Spleen (tissue), 7 donors: Measurements from ENCODE around the gene LCN2.

Source experiments
- CTCF ChIP-seq, 11 experiments: fragments of 200-600 bp in 7 of 11; fragments of 450-650 bp in 4 of 11; sonication (generic) in 4 of 11; IDR thresholded peaks in 8 of 11; conservative IDR thresholded peaks in 3 of 11; 1 replicate in 7 of 11; 2 replicates in 4 of 11; pipeline versions ENCODE4 v1.4.0 to v1.8.0; 2016 to 2021; ENCODE audit warnings: antibody characterized with exemption in 11 of 11, inconsistent platforms in 4 of 11, mild to moderate bottlenecking in 1 of 11
- POLR2AphosphoS5 ChIP-seq, 3 donors: sonication (generic); formaldehyde crosslinking; IDR thresholded peaks; one replicate each; pipeline ENCODE4 v1.5.1; 2017; ENCODE audit warnings: antibody characterized with exemption in 3 of 3
- donor health status: DM: no; HTN: no; CAD: no; lungs with moderate emphysema.
- donor health status: DM: no; HTN: no; CAD: no.
- donor health status: DM: no; HTN: no; CAD: no.

GRCh38 chr9:128178806-128179431, 29.7 kb downstream of the LCN2 start:
- TF ChIP-seq CTCF (IDR thresholded peaks at IDR 0.05 in 8 of 11, conservative IDR thresholded peaks at IDR 0.05 in 3 of 11) = no peak
- peak in 1 of 3 donors; percentile 47 for TF ChIP-seq POLR2AphosphoS5 (IDR thresholded peaks at IDR 0.05)
